ENCODE data around the gene GPR137B. TPM values are rescaled to one million over a fixed set of nuclear protein-coding genes. Genes with fewer than 3 reads are reported as not detected.

Gene GPR137B
- total and polyA plus RNA-seq, 9 donors = 2.9 to 13.2 (median 5.2) TPM

GRCh38 chr1:236211815-236212214 lies 69.5 kb downstream of the GPR137B start:
- Histone ChIP-seq H3K9me3 (replicated peaks; ENCODE audit: control insufficient read depth, low read depth, low read length) (no peaks in the 10 kb centered on the region), H3K4me3 (ENCODE audit: low read length) (no peak overlapping the region), H3K36me3 (ENCODE audit: control insufficient read depth, insufficient read depth, low read length) (no peaks in the 10 kb centered on the region), H3K27ac (ENCODE audit: low read length) (no peak overlapping the region), H3K27me3 (ENCODE audit: control insufficient read depth, insufficient read depth, low read length) (no peaks in the 10 kb centered on the region), H3K4me1 (ENCODE audit: control insufficient read depth, insufficient read depth, low read length) (no peaks in the 10 kb centered on the region)
- WGBS (ENCODE audit: insufficient coverage) = 80% methylated on average over 1 of the region's 5 CpGs
- no peak for DNase-seq

GRCh38 chr1:236213534-236213933 lies 71.2 kb downstream of the GPR137B start:
- Histone ChIP-seq H3K27ac (ENCODE audit: low read length) (no peak overlapping the region), H3K4me3 (ENCODE audit: low read length) (no peak overlapping the region), H3K9me3 (replicated peaks; ENCODE audit: control insufficient read depth, low read depth, low read length) (no peaks in the 10 kb centered on the region), H3K4me1 (ENCODE audit: control insufficient read depth, insufficient read depth, low read length) (no peaks in the 10 kb centered on the region), H3K36me3 (ENCODE audit: control insufficient read depth, insufficient read depth, low read length) (no peaks in the 10 kb centered on the region), H3K27me3 (ENCODE audit: control insufficient read depth, insufficient read depth, low read length) (no peaks in the 10 kb centered on the region)
- no peak for DNase-seq
- no CpG with 5 or more reads among the region's 3 CpGs for WGBS (ENCODE audit: insufficient coverage)

- H3K27me3 ChIP-seq (ENCODE audit: control insufficient read depth, insufficient read depth, low read length) = no peaks in the 10 kb centered on the region
- no peak overlapping the region for H3K4me3 ChIP-seq (ENCODE audit: low read length)
- no peaks in the 10 kb centered on the region for H3K9me3 ChIP-seq (replicated peaks; ENCODE audit: control insufficient read depth, low read depth, low read length)
- 75% methylated on average over 1 of the region's 1 CpG for WGBS (ENCODE audit: insufficient coverage)
- no peak for DNase-seq
- no peaks in the 10 kb centered on the region for H3K4me1 ChIP-seq (ENCODE audit: control insufficient read depth, insufficient read depth, low read length)
- H3K27ac ChIP-seq (ENCODE audit: low read length) = no peak overlapping the region
- no peaks in the 10 kb centered on the region for H3K36me3 ChIP-seq (ENCODE audit: control insufficient read depth, insufficient read depth, low read length)
These were observed 72.4 kb downstream of the GPR137B start for GRCh38 chr1:236214761-236215160.

- DNase-seq = no peak
- Histone ChIP-seq H3K4me3 (ENCODE audit: low read length) (no peak overlapping the region), H3K9me3 (replicated peaks; ENCODE audit: control insufficient read depth, low read depth, low read length) (no peaks in the 10 kb centered on the region), H3K27me3 (ENCODE audit: control insufficient read depth, insufficient read depth, low read length) (no peaks in the 10 kb centered on the region), H3K36me3 (ENCODE audit: control insufficient read depth, insufficient read depth, low read length) (no peaks in the 10 kb centered on the region), H3K27ac (ENCODE audit: low read length) (no peak overlapping the region), H3K4me1 (ENCODE audit: control insufficient read depth, insufficient read depth, low read length) (no peaks in the 10 kb centered on the region)
- WGBS (ENCODE audit: insufficient coverage) = no CpG with 5 or more reads among the region's 1 CpG
These were observed 78.1 kb downstream of the GPR137B start for GRCh38 chr1:236220473-236220872.

- no peaks in the 10 kb centered on the region for H3K27me3 ChIP-seq (ENCODE audit: control insufficient read depth, insufficient read depth, low read length)
- no peak for DNase-seq
- H3K4me3 ChIP-seq (ENCODE audit: low read length) = no peak overlapping the region
- no peaks in the 10 kb centered on the region for H3K9me3 ChIP-seq (replicated peaks; ENCODE audit: control insufficient read depth, low read depth, low read length)
- no peak overlapping the region for H3K27ac ChIP-seq (ENCODE audit: low read length)
- no peaks in the 10 kb centered on the region for H3K4me1 ChIP-seq (ENCODE audit: control insufficient read depth, insufficient read depth, low read length)
- no peaks in the 10 kb centered on the region for H3K36me3 ChIP-seq (ENCODE audit: control insufficient read depth, insufficient read depth, low read length)
- no CpG with 5 or more reads among the region's 1 CpG for WGBS (ENCODE audit: insufficient coverage)
These were observed 80.3 kb downstream of the GPR137B start for GRCh38 chr1:236222632-236223031.

- H3K36me3 ChIP-seq (ENCODE audit: control insufficient read depth, insufficient read depth, low read length) = no peaks in the 10 kb centered on the region
- WGBS (ENCODE audit: insufficient coverage) = 60% methylated on average over 1 of the region's 4 CpGs
- H3K27ac ChIP-seq (ENCODE audit: low read length) = no peak overlapping the region
- no peak overlapping the region for H3K4me3 ChIP-seq (ENCODE audit: low read length)
- H3K27me3 ChIP-seq (ENCODE audit: control insufficient read depth, insufficient read depth, low read length) = no peaks in the 10 kb centered on the region
- DNase-seq = no peak
- no peaks in the 10 kb centered on the region for H3K9me3 ChIP-seq (replicated peaks; ENCODE audit: control insufficient read depth, low read depth, low read length)
- H3K4me1 ChIP-seq (ENCODE audit: control insufficient read depth, insufficient read depth, low read length) = no peaks in the 10 kb centered on the region
These were observed 86.1 kb downstream of the GPR137B start for GRCh38 chr1:236228411-236228810.

GRCh38 chr1:236235116-236235515 lies 92.8 kb downstream of the GPR137B start:
- no peak overlapping the region for H3K4me3 ChIP-seq (ENCODE audit: low read length)
- no peaks in the 10 kb centered on the region for H3K36me3 ChIP-seq (ENCODE audit: control insufficient read depth, insufficient read depth, low read length)
- no peak overlapping the region for H3K27ac ChIP-seq (ENCODE audit: low read length)
- H3K4me1 ChIP-seq (ENCODE audit: control insufficient read depth, insufficient read depth, low read length) = no peaks in the 10 kb centered on the region
- no peaks in the 10 kb centered on the region for H3K9me3 ChIP-seq (replicated peaks; ENCODE audit: control insufficient read depth, low read depth, low read length)
- WGBS (ENCODE audit: insufficient coverage) = no CpG with 5 or more reads among the region's 3 CpGs
- H3K27me3 ChIP-seq (ENCODE audit: control insufficient read depth, insufficient read depth, low read length) = no peaks in the 10 kb centered on the region
- DNase-seq = no peak

GRCh38 chr1:236239092-236239585 lies 96.8 kb downstream of the GPR137B start:
- no peaks in the 10 kb centered on the region for H3K4me1 ChIP-seq (ENCODE audit: control insufficient read depth, insufficient read depth, low read length)
- no peak overlapping the region for H3K4me3 ChIP-seq (ENCODE audit: low read length)
- WGBS (ENCODE audit: insufficient coverage) = 68% methylated on average over 1 of the region's 1 CpG
- DNase-seq = no peak
- H3K36me3 ChIP-seq (ENCODE audit: control insufficient read depth, insufficient read depth, low read length) = no peaks in the 10 kb centered on the region
- H3K9me3 ChIP-seq (replicated peaks; ENCODE audit: control insufficient read depth, low read depth, low read length) = no peaks in the 10 kb centered on the region
- no peaks in the 10 kb centered on the region for H3K27me3 ChIP-seq (ENCODE audit: control insufficient read depth, insufficient read depth, low read length)
- H3K27ac ChIP-seq (ENCODE audit: low read length) = no peak overlapping the region

- Histone ChIP-seq H3K4me1 (ENCODE audit: control insufficient read depth, insufficient read depth, low read length) (no peaks in the 10 kb centered on the region), H3K36me3 (ENCODE audit: control insufficient read depth, insufficient read depth, low read length) (no peaks in the 10 kb centered on the region), H3K4me3 (ENCODE audit: low read length) (no peak overlapping the region), H3K27ac (ENCODE audit: low read length) (no peak overlapping the region), H3K27me3 (ENCODE audit: control insufficient read depth, insufficient read depth, low read length) (no peaks in the 10 kb centered on the region), H3K9me3 (replicated peaks; ENCODE audit: control insufficient read depth, low read depth, low read length) (no peaks in the 10 kb centered on the region)
- DNase-seq = no peak
- WGBS (ENCODE audit: insufficient coverage) = no CpG with 5 or more reads among the region's 3 CpGs
These were observed 98.3 kb downstream of the GPR137B start for GRCh38 chr1:236240675-236241074.

- H3K27ac ChIP-seq (ENCODE audit: low read length) = no peak overlapping the region
- H3K36me3 ChIP-seq (ENCODE audit: control insufficient read depth, insufficient read depth, low read length) = no peaks in the 10 kb centered on the region
- no peak for DNase-seq
- no peaks in the 10 kb centered on the region for H3K27me3 ChIP-seq (ENCODE audit: control insufficient read depth, insufficient read depth, low read length)
- no CpG with 5 or more reads among the region's 2 CpGs for WGBS (ENCODE audit: insufficient coverage)
- H3K4me1 ChIP-seq (ENCODE audit: control insufficient read depth, insufficient read depth, low read length) = no peaks in the 10 kb centered on the region
- no peaks in the 10 kb centered on the region for H3K9me3 ChIP-seq (replicated peaks; ENCODE audit: control insufficient read depth, low read depth, low read length)
- no peak overlapping the region for H3K4me3 ChIP-seq (ENCODE audit: low read length)
These were observed 100.2 kb downstream of the GPR137B start for GRCh38 chr1:236242568-236242967.

- H3K27me3 ChIP-seq (ENCODE audit: control insufficient read depth, insufficient read depth, low read length) = no peaks in the 10 kb centered on the region
- H3K9me3 ChIP-seq (replicated peaks; ENCODE audit: control insufficient read depth, low read depth, low read length) = no peaks in the 10 kb centered on the region
- no peak overlapping the region for H3K27ac ChIP-seq (ENCODE audit: low read length)
- no peaks in the 10 kb centered on the region for H3K4me1 ChIP-seq (ENCODE audit: control insufficient read depth, insufficient read depth, low read length)
- WGBS (ENCODE audit: insufficient coverage) = 97% methylated on average over 3 of the region's 3 CpGs
- no peak for DNase-seq
- no peaks in the 10 kb centered on the region for H3K36me3 ChIP-seq (ENCODE audit: control insufficient read depth, insufficient read depth, low read length)
- H3K4me3 ChIP-seq (ENCODE audit: low read length) = no peak overlapping the region
These were observed 104.9 kb downstream of the GPR137B start for GRCh38 chr1:236247286-236247685.
